GM18508 (cell line): Measurements from ENCODE around the gene CCDC172.

Experiments
- ATAC-seq: cut with Tn5 transposase; IDR thresholded peaks from one replicate; pipeline ENCODE4 v1.9.1; 2021; ENCODE audit warnings: moderate number of reproducible peaks; ENCODE audit not compliant: insufficient read depth, unreplicated experiment

The CCDC172 gene

GRCh38 chr10:116324227-116324950 is at the start of gene CCDC172:
CCDC172 (plus strand) TSS chr10:116324448; CDS start chr10:116325012, 564 bp downstream.
- ATAC-seq = no peak

GRCh38 chr10:116276981-116277380 is 47.3 kb upstream of the CCDC172 start:
- no peak for ATAC-seq

GRCh38 chr10:116278846-116279245 is 45.4 kb upstream of the CCDC172 start:
- ATAC-seq = no peak

DNA sequence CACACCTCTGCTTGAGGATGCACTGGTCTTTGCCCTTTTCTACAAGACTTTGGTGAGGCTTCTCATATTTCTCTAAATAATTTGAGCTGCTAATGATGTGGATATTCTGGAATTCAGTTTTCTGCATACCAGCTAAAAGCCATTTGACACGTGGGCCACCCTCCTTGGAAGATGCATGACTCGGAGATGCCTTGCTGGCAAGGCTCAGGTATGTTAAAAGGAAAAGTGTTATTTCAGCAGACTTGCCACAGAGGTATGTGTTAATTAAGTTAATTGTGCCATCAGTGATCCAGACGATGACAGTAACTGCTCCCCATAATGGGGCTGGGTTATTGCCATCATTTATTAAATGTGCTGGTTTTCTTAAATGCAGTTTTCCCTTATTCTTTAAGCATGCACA is 42.5 kb upstream of the CCDC172 start:
- no peak for ATAC-seq

DNA sequence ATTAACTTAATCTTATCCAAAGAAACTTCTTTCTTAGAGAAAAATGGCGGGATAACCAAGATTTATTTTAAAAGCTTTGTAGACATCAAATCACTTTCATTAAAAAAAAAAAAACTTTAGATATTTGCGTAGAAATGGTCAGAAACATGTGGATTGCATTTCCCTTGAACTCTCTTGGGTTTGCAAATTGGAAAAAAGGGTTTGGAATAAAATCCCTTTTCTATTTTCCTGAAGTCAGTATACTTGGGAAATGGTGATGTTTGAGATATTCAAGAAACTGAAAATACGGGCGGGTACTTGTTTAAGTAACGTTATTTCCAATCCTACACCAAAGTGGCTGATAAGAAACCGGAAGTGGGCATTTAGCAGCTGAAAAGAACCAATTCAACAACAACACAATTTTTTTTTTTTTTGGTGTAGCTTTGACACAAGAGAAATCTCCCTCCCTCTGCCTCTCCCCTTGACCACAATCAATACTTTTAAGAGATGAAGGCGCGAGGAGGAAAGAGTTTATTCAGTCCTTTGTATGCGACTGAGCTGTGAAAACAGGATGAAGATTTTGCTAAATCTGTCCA is 37.5 kb upstream of the CCDC172 start:
- no peak for ATAC-seq

DNA sequence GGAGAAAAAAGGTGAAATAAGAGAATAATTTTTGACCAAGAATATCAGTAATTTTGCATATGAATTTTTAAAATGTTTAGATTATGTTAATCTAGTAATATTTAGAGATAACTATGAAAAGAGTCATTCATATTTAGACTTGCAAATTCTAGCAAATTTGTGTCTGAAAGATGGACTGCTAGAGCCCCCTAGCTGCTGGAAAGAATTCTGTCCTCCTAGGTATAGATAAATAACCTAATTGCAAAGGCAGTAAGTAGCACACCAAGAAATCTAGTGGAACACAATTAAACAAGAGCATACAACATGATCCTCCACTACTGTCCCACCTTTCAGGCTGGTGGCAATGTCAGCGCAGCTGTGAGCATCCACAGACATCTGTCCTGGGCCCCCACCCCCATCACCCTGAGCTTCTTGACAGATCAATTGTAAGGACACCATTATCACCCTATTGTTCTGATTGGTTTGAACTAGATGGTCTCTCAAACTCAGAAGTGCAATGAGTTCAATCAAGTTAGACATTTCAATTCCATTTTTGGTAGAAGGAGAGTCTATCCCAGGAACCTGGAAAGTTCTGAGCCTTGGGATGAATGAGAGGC is 36.2 kb upstream of the CCDC172 start:
- ATAC-seq = no peak

- ATAC-seq = no peak
Measured at GRCh38 chr10:116289652-116290051, 34.6 kb upstream of the CCDC172 start.

- ATAC-seq = no peak
Measured at GRCh38 chr10:116292493-116292892, 31.8 kb upstream of the CCDC172 start.

DNA sequence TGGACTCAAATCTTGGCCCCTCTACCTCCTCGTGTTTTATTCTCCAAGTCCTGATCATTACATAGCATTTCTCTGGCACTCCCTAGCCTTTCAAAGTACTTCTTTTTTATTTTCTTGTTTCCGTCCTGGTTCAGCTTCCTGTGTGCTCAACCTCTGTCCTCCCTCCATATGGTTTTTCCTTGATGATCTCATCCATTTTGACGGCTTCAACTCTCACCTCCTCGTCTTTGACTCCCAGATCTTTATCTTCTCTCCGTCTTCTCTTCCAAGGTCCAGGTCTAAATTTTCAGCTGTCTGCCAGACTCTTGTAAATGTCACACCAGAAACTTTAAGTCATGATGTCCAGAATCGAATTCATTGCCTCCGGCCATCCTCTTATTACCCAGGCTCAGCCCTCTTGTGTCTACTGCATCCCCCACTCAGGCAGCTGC is 27.9 kb upstream of the CCDC172 start:
- ATAC-seq = no peak

DNA sequence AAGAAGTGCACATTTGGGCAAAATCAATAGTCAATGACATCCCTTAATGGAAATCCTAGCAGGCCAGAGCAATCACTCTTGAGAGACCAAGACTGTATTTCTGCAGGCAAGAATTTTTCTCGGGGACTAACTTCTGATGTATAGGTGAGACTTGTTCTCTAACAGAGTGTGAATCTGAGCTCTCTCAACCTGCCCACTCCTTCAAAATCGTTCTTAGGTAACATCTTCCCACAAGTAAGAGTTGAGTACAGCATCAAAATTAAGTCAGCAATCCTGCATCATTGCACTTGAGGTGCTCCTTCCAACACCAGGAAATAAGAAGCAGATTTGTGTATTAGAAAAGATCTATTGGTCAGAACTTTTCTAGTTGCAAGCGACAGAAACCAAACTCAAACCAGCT is 25.7 kb upstream of the CCDC172 start:
- ATAC-seq = no peak

DNA sequence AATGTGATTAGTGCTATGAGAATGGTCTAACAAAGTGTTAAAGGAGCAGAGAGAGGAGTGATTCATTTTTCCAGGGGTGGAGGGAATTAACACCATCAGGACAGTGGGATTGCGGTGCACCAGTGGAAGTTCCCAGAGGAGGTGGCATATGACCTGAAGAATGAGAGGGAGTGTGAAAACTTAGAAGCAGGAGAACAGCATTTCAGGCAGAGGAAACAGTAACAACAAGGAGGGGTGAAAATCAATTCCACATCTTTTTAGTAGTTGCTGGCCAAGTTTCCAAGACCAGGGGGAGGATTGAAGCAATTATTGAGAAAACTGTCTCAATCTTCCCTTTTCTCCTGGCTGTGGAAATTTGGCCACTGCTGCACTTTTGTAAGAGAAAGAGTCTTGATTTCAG is 23.7 kb upstream of the CCDC172 start:
- ATAC-seq = no peak

GRCh38 chr10:116304923-116305322 is 19.3 kb upstream of the CCDC172 start:
- ATAC-seq = no peak

GRCh38 chr10:116306847-116307246 is 17.4 kb upstream of the CCDC172 start:
- no peak for ATAC-seq

GRCh38 chr10:116307455-116307854 is 16.8 kb upstream of the CCDC172 start:
- ATAC-seq = no peak

GRCh38 chr10:116311016-116311415 is 13.2 kb upstream of the CCDC172 start:
- ATAC-seq = no peak

DNA sequence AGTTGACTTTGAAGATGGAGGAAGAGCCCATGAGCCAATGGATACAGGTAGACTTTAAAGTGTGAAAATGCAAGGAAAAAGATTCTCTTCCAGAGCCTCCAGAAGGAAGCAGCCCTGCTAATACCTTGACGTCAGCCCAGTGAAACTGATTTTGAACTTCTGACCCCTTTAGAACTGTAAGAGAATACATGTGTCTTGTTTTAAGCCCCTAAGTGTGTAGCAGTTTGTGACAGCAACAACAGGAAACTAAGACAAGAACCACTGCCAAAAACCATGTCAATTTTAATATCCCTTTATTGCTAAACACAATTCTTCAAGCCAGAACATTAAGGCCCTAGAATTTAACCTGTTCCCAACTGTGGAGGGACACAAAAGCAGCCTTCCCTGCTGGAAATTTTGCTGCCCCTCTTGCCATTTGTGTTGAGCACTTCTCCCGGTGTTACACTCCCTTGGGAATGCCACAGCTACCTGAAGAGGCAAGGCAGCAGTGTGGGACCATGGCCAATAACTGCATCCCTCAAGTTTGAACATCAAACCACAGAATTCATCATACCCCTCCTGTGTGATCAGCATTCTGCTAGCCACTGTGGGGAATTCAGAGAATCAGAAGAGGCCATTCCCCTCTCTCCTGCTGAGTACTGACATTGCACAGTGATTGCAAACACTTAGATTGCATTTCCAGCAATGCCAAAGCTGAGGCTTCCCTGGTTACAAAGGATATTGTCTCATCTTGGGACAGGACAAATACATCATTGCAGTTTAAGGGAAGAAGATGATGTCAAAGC is 12.3 kb upstream of the CCDC172 start:
- ATAC-seq = no peak

- no peak for ATAC-seq
Measured at GRCh38 chr10:116312548-116312947, 11.7 kb upstream of the CCDC172 start.

GRCh38 chr10:116316503-116316902 is 7.7 kb upstream of the CCDC172 start:
- no peak for ATAC-seq

GRCh38 chr10:116324951-116325635 is 845 bp downstream of the CCDC172 start:
- no peak for ATAC-seq

DNA sequence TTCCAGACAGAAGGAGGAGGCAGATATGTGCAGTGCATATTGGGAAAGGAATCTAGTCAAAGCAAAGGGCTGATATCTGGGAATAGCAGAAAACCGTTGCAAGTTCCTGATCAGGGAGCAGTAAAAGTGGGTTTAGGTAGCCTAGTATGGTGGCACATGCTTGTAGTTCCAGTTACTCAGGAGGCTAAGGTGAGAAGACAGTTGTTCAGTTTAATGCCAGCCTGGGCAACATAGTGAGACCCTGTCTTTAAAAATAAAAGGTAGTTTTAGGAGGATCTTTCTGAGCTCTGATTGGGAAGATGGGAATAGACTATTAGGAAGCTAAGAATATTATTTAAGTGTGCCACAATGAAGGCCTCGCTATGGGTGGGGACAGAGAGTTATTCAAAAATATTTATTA is 1.7 kb downstream of the CCDC172 start:
- no peak for ATAC-seq
